SKM-1 treated with dmso at 0.1 percent for 144 hours (cell line): ENCODE results near the gene LHX1.
A peak's percentile ranks its signal among the peaks of the same experiment; 100 is the strongest.

ENCODE experiments used
- DNase-seq: peaks from one replicate; lab custom pipeline; 2025; ENCODE audit not compliant: unreplicated experiment; lab: John Stamatoyannopoulos, UW

Gene LHX1

DNA sequence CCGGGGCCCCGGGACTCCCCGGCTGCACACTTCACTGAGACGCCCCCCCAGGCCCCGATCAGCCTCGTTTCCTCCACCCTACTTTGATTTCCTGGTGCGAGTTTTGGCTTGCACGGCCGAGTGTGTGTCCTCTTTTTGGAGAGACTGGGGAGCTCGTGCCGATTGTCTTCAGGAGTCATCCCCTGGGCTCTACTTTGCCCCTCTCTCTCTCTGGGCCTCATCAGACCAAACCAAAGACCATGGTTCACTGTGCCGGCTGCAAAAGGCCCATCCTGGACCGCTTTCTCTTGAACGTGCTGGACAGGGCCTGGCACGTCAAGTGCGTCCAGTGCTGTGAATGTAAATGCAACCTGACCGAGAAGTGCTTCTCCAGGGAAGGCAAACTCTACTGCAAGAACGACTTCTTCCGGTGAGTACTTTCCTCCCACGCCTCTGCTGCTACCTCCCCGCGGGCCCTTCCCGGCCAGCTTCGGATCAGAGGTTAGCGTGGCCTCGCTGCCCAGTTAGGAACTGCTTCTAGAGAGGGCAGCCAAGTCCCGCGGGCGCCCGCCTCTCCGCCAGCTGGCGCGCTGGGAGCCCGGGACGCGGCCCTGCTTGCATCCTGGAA lies 787 bp downstream of the LHX1 start:
- DNase-seq = no peak

DNA sequence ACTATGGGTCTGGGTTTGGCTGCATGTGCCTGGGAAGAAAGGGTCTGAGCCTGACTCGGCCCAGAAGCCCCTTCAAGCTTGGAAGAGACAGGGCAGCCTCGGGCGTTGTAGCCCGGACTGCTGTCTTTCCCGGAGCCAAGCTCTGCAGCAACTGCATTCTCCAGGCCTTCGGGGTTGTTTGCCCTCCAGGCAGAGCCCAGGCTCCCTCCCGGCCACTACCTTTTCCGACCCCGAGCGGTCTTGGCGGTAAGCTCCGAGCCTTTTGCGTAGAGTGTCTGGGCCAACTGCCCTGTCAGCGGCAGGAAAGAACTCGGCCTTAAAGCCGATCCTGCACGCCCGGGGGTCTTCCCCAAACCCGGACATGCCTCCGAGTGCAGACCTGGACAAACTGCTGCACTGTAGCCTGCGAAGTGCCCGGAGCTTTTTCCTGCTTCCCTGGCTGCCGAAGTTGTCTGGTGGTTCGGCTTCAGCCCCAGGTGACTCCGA lies 1.3 kb downstream of the LHX1 start:
- DNase-seq = no peak

DNA sequence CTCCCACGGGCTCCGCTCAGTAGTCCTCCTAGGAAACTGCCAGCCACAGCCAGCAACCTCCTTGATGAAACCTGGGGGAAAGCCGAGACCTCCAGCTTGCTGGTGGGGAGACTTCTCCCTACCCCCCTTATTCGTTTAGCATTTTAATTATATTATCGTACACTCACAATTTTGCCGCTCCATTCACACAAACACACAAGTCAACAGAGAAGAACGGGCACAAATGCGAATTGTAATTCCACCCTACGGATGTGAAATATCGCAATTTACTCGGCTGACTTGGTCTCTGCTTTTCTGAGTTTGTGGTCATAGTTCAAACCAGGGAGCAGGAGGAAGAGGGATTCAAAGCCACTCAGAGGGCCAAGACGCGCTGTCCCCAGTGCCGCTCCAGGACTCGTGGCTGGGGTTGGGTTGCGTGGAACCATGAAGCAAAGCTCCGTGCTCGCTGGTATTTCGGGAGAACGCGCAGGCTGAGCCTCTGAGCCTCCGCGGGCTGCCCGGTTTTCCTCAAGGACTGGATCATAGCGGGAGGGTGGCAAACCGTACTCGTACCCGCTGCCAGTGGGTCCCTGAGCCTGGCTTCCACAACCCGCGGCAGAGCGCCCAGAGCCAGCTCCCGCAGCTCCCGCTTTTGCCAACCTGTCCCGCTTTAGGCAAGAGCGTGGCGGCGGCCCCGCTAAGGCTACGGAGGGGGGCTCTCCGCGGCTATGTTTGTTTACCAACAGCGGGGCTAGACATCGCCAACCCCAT lies 2.0 kb downstream of the LHX1 start:
- DNase-seq = no peak

DNA sequence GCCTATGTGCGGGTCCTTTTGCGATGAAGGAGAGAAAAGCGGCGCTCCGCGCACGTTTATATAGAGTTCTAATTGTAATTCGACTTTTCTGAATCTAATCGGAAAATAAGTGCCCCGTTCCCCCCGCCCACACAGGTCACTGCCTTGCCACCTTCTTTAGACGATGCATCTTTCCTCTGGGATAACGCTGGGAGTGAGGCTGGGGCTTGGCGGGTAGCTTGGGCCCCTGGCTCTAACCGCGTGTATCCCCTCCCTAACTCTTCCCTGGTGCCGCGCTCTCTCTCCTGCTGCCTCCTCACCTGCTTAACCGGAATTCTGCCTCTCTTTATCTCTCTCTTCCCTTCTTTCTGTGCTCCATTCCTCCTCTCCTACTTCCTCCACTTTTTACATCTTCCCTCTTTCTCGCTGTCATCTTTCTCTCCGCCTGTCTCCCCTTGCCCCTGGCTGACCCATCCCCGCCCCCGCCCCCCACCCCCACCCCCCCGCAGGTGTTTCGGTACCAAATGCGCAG lies 2.6 kb downstream of the LHX1 start:
- DNase-seq = no peak

DNA sequence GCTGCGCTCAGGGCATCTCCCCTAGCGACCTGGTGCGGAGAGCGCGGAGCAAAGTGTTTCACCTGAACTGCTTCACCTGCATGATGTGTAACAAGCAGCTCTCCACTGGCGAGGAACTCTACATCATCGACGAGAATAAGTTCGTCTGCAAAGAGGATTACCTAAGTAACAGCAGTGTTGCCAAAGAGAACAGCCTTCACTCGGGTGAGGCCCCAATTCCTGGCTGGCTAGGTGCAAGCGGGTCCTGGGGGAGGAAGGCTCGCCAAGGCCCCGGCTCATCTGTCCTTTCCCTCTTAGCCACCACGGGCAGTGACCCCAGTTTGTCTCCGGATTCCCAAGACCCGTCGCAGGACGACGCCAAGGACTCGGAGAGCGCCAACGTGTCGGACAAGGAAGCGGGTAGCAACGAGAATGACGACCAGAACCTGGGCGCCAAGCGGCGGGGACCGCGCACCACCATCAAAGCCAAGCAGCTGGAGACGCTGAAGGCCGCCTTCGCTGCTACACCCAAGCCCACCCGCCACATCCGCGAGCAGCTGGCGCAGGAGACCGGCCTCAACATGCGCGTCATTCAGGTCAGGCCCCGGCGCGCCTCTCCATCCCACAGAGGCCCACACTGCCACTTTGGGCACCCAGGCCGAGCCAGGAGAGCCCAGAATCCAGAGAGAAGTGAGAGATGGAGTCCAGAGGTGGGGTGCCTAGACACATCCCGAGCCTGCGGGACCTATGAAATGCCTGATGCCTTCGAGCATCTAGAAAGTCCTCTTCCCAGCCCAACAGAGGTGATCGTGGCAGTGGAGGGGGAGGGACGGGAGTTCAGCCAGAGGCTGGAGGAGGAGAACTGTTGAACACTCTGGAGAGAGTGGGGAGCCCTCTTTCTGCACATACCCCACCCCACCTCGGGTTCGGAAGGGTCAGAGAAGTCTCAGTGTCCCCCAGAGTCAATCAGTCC lies 3.3 kb downstream of the LHX1 start:
- no peak for DNase-seq

DNA sequence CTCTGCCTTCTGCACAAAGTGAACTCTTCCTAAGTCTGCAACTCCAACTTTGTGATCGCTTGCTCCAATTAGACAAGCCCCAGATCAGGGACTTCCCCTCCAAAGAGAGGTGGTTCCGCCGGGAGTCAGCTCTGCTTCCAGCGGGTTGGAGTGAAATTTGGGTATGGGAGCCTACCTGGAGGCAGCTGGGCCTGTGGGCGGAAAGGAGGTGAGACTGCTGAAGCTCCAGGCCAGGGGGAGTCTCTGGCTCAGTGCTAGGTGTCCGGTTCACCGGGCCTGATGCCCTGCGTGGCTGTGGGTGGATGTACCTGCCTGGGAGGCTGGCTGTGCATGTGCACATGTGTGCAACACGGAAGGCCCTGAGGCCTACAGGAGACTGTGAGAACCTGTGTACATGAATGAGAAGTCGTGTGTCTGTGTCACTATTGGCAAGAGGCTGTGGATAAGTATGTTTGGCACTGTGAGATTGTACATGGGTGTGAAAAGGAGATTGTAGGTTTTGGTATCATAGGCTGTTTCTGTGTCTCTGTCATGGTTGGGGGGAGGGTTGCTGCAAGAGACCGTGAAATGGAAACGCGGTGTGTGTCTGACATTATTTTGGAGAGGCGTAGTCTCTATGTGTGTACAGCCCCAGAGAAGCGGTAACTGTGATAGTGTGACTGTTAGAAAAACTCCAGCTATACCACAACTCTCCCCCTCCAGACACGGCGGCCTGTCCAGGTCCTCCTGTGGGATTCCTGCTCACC lies 4.2 kb downstream of the LHX1 start:
- DNase-seq = no peak

DNA sequence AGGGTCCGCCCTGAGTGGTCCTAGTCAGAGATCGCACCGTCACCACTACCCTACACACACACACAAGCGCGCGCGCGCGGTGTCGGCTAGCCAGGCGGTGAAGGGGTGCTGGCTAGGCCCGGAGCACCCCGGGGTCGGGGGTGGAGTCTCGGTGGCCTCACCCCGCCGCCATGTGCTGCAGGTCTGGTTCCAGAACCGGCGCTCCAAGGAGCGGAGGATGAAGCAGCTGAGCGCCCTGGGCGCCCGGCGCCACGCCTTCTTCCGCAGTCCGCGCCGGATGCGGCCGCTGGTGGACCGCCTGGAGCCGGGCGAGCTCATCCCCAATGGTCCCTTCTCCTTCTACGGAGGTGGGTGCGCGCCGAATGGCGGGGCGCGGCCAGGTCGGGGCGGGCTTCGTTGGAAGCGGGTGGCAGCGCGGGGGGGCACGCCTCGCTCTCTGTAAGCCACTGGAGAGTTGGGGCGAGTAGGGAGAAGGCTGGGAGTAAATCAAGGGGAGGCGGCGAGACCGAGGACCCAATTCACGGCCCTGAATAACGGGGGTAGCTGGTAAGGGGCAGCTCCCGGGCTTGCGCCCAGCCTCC lies 4.8 kb downstream of the LHX1 start:
- no peak for DNase-seq

DNA sequence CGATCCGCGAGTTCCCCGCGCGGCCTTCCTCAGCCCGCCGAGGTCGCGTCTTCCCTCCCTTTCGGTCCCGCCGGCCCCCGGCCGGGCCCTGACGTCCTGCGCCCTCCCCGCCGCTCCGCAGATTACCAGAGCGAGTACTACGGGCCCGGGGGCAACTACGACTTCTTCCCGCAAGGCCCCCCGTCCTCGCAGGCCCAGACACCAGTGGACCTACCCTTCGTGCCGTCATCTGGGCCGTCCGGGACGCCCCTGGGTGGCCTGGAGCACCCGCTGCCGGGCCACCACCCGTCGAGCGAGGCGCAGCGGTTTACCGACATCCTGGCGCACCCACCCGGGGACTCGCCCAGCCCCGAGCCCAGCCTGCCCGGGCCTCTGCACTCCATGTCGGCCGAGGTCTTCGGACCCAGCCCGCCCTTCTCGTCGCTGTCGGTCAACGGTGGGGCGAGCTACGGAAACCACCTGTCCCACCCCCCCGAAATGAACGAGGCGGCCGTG lies 5.4 kb downstream of the LHX1 start:
- DNase-seq = no peak

DNA sequence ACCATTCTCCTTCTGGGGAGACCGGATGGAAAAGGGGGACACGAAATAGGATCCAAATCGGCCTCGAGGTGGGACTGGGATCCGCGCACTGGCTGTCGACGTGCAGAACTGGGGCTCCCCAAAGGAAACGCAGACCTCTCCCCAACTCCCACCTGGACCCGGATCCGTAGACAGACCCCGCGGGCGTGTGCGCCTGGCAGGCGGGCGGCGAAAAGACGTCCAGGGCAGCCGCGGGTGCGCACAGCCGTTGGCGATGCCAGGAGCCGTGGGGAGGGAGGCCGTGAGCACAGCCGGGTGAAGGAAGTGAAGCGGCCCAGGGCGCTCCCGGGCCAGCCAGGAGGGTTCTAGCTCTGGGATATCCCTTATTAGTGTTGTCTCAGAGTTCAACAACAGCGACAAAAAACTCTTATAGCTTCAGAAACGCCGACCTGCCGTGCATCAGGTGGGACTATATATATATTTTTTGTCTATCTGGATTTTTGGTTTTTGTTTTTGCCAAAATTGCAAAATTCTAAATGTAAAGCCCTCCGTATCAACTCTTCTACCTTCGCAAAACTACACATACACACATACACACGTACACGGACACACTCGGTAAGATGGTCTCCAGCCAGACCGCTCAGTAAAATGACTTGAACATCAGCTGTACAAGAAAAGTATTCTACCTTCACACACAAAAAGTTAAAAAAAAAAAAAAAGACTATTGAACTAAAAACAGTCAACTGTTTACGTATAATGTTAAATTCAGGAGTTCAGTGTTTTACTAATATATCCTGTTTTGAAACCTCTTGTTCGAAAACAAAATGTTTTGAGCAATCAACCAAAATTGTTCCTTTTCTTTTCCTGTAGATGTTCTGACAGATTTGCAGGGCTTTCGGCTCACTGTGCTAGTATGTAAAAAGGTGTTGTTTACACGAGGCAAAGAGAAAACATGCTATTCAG lies 6.2 kb downstream of the LHX1 start:
- no peak for DNase-seq

DNA sequence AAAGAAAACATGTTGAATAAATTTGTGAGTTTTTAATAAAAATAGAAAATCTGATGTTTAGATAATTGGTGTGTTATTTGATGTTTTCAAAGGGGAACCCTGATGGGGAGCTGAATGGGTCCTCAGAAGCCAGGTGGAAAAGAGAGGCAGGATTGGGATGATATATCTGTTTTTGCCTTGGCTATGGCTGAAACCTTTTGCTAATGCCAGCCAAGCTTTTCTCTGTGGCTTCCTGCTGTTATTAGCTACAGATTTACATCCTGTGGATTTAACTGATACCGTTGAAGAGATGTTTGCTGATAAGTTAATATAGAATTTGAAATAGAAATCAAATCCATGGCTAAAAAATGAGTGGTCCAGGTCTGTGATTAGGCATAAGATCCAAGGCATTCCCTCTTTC lies 7.3 kb downstream of the LHX1 start:
- no peak for DNase-seq

DNA sequence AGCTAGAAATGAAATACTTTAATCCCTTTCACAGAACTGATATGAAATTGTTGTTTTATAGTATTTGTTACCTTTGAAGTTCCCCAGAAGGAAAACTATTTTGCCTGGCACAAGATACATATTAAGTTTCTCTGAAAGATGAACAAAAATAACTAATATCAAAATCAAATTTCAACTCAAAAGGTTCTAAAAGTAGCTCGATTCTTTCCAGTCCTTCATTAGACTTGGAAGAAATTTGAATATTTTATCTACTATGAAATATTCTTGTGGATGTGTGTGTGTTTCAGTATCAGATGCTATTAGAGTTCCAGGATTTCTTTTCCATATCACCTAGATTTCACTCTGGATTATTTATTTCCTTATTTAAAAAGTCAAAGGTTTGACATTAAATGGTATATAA lies 7.9 kb downstream of the LHX1 start:
- DNase-seq = no peak

DNA sequence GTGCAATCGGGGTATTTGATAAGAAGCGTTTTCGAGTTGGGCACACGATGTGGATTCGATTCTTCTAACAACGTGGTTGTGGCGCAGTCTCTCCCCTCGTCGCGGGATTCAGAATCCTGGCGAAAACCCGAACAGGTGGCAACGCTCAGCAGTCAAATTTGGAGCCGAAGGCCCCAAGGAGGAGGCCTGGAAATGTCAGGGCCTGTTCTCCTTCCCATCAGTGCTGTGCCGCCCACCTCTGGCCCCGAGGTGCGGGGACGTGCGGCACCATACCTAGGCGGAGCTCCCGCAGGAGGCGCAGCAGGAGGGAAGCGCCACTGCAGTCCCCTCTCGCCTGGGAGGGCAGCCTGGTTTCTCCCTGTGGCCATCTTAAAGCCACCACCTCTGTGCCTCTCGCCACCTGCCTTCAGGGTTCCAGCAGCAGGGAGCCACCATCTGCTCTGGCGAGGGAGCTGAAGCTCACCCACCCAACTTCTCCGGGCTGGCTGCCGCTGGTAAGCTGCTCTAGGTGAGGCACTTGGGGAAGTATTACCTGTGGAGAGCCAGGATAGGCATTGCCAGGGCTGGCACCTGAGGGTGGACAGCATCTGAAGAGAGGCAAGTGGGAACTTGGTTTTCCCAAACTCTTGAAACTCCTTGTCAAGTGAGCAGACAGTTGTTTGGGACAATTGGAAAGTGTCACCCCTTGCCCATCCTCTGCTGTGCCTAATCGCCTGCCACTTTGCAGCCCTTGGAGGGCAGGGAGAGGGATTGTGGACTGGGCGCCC lies 8.9 kb downstream of the LHX1 start:
- no peak for DNase-seq

DNA sequence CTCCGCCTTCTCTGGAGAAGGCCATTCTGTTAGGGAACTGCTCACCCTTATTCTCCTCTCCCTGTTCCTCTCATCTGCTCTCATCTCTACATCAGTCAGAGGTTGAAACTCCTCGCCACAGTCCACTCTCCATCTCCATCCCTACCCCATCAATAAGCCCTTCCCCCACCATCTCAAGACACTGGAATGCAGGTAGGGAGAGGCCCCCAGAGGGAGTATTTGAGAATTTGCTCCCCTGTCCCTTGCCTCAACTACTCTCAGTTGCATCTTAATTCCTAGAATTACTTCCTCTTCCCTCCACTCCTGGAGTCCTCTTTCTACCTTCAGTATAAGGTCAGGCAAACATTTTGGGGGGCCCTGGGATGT lies 9.4 kb downstream of the LHX1 start:
- no peak for DNase-seq

DNA sequence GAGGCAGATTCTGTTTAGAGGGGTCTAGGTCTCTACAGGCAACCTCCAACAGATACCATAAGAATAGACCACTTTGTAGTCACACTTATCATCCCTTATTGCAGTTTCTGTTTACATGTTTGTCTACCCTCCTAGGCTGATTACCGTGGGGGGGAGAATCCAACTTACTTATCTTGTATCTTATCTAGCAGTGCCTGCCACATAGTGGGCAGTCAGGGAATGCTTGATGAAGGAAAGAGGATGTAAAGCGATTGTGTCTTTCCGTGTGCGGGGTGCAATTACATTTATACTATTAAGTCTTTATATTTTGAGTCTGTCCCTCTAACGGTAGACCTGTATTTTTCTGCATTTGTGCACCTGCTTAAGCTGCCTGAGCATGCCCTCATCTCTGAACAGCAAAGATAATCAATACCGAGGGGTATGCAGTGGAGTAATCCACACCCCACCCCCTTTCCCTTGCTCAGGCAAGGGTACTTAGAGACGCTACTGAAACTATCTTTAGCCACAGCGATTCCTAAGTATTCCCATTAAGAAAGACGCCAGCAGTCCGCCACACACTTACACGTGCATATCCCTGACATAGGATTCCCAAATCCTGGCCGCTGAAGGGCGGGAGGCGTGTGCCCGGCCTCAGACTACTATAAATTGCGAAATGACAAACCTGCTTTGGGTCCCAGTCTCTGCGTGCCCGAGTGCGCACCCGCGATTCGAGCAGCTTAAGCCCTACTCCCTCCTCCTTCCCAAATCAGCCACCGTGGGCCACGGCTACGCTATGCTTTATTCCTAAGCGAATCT lies 10.8 kb downstream of the LHX1 start:
- DNase-seq = no peak

DNA sequence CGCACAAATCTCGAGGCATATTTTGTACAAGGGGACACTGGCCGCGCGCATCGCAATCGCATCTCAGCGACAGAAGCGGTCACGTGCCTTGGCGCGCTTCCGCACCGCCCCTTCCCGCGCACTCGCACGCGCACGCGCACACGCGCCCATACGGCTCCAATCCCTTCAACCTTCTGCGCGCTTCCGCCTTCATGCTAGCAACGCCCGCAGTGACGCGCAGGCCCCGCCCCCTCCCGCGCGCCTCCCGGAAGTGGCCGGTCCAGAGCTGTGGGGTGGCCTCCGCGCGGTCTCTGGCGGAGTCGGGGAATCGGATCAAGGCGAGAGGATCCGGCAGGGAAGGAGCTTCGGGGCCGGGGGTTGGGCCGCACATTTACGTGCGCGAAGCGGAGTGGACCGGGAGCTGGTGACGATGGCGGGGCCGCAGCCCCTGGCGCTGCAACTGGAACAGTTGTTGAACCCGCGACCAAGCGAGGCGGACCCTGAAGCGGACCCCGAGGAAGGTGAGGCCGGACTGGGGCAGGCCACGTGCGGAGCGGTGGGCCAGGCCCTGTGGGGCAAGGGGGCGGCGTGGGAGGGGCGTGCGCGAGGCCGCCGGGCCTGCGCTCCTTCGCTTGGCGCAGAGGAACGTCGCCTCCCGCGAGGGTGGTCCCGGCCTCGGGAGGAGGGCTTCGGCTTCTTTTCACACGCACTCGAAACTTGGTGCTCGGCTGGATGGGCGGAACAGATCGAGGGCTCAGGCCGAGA lies 11.6 kb downstream of the LHX1 start, which contains the start of gene AATF:
TSS of gene AATF (plus strand) at position 238 of the 744 bp plus-strand sequence. CDS start at position 410, 172 bp downstream.
- peak; percentile 94 for DNase-seq

DNA sequence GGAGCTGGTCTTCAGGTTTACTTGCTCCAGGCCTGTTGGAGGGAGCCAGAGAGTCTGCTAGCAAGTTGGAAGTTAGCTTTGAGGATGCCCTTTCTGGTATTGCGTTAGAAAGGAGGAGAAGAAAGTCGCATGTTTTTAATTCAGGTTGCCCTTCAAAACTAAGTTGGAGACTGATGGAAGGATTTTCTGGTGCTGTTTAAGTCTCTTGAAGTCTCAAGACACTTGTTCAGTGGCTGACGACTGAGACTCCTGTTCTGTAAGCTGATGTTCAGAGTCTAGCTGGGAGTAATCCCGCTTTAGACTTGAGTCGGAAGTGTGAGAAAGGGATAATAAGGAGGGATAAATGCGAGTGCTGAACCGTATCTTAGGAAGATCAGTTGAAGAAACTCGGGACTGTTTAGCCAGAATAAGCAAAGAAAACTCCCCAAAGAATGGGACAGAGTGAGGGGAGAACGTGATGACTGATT lies 12.2 kb downstream of the LHX1 start:
- no peak for DNase-seq

DNA sequence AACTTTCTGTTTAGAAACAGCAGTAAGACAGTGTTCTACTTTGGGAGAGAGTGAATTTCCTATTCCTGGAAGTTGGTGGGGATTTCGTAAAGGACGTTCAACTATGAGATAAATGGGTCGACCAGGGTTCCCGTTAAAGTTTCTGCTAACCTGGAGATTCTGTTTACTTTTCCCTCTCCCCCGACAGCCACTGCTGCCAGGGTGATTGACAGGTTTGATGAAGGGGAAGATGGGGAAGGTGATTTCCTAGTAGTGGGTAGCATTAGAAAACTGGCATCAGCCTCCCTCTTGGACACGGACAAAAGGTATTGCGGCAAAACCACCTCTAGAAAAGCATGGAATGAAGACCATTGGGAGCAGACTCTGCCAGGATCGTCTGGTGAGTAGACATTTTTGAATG lies 12.8 kb downstream of the LHX1 start:
- no peak for DNase-seq
